Stimulated activated naive CD8-positive, alpha-beta T cell treated with anti-CD3 and anti-CD28 coated beads, Interleukin-15, Interleukin-2, amounts not matched to agents 100 ng/mL and 50 ng/mL, for 24 hours (primary cell): ENCODE results near the gene RRAS2.
"Not testable (repeated sequence)": the region's sequence is repeated elsewhere in the genome, so short reads cannot be mapped to it uniquely, and the experiment has no call there.

Experiments
- H3K27ac Mint-ChIP-seq: one replicate; pipeline ENCODE4 v1.8.0; 2021; ENCODE audit warnings: mild to moderate bottlenecking, mixed read lengths
- H3K27me3 Mint-ChIP-seq: one replicate; pipeline ENCODE4 v1.8.0; 2021; ENCODE audit warnings: mixed read lengths
- H3K36me3 Mint-ChIP-seq: one replicate; pipeline ENCODE4 v1.8.0; 2021; ENCODE audit warnings: low read depth, mixed read lengths
- H3K4me1 Mint-ChIP-seq: one replicate; pipeline ENCODE4 v1.8.0; 2021; ENCODE audit warnings: low read depth, mixed read lengths
- H3K4me3 Mint-ChIP-seq: one replicate; pipeline ENCODE4 v1.8.0; 2021; ENCODE audit warnings: mild to moderate bottlenecking, mixed read lengths
- H3K9me3 Mint-ChIP-seq: one replicate; pipeline ENCODE4 v1.8.0; 2021; ENCODE audit warnings: mixed read lengths

RRAS2 gene

DNA sequence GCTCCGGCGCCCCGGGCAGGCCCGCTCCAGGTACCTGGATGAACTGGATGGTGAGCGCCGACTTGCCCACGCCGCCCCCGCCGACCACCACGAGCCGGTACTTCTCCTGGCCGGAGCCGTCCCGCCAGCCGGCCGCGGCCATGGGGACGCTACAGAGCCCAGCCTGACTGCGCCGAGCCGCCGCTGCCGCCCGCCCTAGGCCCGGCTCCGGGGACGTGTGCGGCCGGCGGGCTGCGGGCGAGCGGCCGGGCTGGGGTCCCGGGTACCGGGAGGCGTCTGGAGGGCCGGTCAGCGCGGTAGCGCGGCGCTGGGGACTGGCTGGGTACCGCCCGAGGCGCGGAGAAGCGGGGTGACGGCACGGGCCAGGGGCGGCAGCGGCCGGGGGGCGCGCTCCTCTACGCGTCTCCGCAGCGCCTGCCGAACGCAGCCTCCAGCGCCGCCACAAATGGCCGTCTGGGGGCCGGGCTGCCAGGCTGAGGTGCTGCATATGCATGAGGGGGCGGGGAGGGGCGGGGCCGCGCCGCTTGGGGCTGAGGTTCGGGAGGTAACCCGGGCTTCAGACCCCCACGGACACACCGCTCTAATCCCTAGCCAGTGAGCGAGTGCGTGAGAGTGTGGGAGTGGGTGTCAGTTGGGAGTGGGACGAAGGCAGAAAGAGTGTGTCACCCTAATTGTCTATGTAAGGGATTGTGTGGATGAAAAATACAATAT is at the start of gene RRAS2:
Gene RRAS2, minus strand, starts transcription at position 455 of the 711 bp plus-strand sequence. Its CDS starts 313 bp downstream, at position 142.
- H3K4me1 Mint-ChIP-seq = peaks cover 44% of the 10 kb centered on the region

DNA sequence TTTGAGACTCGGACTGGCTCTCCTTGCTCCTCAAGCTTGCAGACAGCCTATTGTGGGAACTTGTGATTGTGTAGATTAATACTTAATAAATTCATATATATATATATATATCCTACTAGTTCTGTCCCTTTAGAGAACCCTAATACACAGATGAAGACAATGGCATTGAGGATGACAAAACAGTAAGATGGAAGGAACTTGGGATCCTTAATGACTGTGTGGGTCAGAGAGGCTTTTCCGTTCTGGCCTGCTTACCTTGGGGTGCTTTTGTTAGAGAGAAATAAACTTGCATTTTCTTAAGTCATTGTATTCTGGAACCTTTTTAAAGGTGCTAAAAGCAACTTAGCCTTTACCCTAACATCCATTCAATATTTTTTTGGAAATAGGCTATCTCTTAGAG is 49.6 kb upstream of the RRAS2 start:
- H3K27ac Mint-ChIP-seq = no peak overlapping the region
- peaks cover 17% of the 10 kb centered on the region for H3K4me1 Mint-ChIP-seq
- H3K4me3 Mint-ChIP-seq = no peak overlapping the region
- H3K9me3 Mint-ChIP-seq = no peaks in the 10 kb centered on the region
- no peaks in the 10 kb centered on the region for H3K36me3 Mint-ChIP-seq
- H3K27me3 Mint-ChIP-seq = no peaks in the 10 kb centered on the region

More for the DNA sequence above, at the start of gene RRAS2:
- peaks cover 17% of the 10 kb centered on the region for H3K36me3 Mint-ChIP-seq
- peaks cover 5% of the 10 kb centered on the region for H3K27me3 Mint-ChIP-seq
- no peaks in the 10 kb centered on the region for H3K9me3 Mint-ChIP-seq
- peak within 1 kb of the TSS; percentile 95 for H3K27ac Mint-ChIP-seq
- peak within 1 kb of the TSS; percentile 99 for H3K4me3 Mint-ChIP-seq

DNA sequence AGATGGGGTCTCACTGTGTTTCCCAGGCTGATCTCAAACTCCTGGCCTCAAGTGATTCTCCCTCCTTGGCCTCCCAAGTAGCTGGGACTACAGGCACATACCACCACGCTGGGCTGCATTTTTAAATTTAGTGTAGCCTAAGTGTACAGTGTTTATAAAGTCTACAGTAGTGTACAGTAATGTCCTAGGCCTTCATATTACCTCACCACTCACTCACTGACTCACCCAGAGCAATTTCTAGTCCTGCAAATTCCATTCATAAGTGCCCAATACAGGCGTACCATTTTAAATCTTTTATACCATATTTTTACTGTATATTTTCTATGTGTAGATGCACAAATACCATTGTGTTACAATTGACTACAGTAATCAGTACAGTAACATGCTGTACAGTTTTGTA is 47.1 kb upstream of the RRAS2 start:
- not testable (repeated sequence) for H3K27me3 Mint-ChIP-seq, H3K36me3 Mint-ChIP-seq, H3K9me3 Mint-ChIP-seq, H3K4me1 Mint-ChIP-seq, H3K4me3 Mint-ChIP-seq, H3K27ac Mint-ChIP-seq

DNA sequence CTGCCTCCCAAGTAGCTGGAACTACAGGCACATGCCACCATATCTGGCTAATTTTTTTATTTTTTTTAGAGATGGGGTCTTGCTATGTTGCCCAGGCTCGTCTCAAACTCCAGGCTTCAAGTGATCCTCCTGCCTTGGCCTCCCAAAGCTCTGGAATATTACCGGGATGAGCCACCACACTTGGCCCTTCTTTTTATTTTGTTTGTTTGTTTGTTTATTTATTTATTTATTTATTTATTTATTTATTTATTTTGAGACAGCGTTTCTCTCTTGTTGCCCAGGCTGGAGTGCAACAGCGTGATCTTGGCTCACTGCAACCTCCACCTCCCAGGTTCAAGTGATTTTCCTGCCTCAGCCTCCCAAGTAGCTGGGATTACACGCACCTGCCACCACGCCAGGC is 44.5 kb upstream of the RRAS2 start:
- H3K36me3 Mint-ChIP-seq, H3K27ac Mint-ChIP-seq, H3K4me1 Mint-ChIP-seq, H3K4me3 Mint-ChIP-seq, H3K9me3 Mint-ChIP-seq, H3K27me3 Mint-ChIP-seq: not testable (repeated sequence)

DNA sequence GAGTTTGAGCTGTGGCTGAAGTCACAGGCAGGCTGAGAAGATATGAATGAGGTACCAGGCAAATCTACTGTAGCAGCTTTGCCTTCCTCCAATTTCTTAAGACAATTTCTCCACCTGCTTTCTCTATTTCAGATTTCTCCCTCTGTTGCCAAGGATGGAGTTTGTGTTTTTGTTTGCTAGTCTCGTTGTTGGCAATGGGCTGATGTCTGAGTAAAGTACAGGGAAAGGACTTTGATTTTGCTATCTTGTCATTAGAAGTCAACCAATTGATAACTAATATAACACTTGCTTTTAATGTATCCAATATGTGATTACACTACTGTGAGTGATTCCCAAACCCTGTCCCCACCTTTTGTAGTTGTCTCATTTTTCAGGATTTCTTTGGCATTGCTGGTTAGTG is 40.1 kb upstream of the RRAS2 start:
- Mint-ChIP-seq H3K4me1 (no peaks in the 10 kb centered on the region), H3K9me3 (no peaks in the 10 kb centered on the region), H3K27ac (no peak overlapping the region), H3K27me3 (no peaks in the 10 kb centered on the region), H3K36me3 (no peaks in the 10 kb centered on the region), H3K4me3 (no peak overlapping the region)

DNA sequence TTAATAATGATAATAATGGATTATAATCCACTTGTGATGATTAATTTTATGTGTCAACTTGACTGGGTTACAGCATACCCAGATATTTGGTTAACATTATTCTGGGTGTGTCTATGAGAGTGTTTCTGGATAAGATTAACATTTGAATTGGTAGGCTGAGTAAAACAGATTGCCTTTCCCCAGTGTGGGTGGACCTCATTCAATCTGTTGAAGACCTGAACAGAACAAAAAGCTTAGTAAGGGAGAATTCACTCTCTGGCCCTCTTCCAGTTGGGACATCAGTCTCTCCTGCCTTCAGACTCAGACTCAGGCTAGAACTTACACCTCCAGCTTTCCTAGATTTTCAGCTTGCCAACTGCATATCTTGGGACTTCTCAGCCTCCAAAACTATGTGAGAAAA is 37.3 kb upstream of the RRAS2 start:
- Mint-ChIP-seq H3K4me3 (no peak overlapping the region), H3K27ac (no peak overlapping the region), H3K9me3 (no peaks in the 10 kb centered on the region), H3K27me3 (no peaks in the 10 kb centered on the region), H3K4me1 (peaks cover 4% of the 10 kb centered on the region), H3K36me3 (no peaks in the 10 kb centered on the region)

DNA sequence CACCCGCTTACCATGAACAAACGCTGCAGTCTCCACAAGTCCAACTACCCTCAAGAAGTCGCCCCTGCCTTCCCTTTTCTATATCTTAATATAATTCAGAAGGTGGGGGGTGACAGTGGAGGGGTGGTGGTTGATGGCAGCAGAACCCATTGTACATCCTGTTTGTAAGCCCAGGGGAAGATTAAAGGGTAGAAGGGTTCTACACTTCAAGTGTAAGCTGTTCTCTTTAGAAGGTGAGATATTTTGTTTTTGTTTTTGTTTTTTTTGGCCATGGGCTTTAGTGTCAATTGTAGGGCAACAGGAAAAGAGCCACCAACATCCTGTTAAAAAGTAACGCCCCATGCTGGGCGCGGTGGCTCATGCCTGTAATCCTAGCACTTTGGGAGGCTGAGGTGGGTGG is 34.9 kb upstream of the RRAS2 start:
- no peak overlapping the region for H3K27ac Mint-ChIP-seq
- no peak overlapping the region for H3K4me3 Mint-ChIP-seq
- H3K4me1 Mint-ChIP-seq = peaks cover 4% of the 10 kb centered on the region
- H3K27me3 Mint-ChIP-seq = no peaks in the 10 kb centered on the region
- no peaks in the 10 kb centered on the region for H3K9me3 Mint-ChIP-seq
- no peaks in the 10 kb centered on the region for H3K36me3 Mint-ChIP-seq

DNA sequence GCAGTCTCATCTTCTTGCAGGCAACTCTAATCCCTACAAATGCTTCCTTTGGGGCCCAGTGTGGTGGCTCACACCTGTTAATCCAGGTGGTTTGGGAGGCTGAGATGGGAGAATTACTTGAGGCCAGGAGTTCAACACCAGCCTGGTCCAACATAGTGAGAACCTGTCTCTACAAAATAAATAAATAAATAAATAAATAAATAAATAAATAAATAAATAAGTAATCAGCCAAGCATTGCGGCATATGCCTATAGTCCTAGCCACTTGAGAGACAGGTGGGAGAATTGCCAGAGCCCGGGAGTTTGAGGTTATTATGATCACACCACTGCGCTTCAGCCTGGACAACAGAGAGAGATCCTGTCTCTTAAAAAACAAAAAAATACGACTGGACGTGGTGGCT is 34.1 kb upstream of the RRAS2 start:
- Mint-ChIP-seq H3K4me1 (peaks cover 4% of the 10 kb centered on the region), H3K9me3 (no peaks in the 10 kb centered on the region), H3K27ac (no peak overlapping the region), H3K36me3 (no peaks in the 10 kb centered on the region), H3K27me3 (no peaks in the 10 kb centered on the region), H3K4me3 (no peak overlapping the region)

DNA sequence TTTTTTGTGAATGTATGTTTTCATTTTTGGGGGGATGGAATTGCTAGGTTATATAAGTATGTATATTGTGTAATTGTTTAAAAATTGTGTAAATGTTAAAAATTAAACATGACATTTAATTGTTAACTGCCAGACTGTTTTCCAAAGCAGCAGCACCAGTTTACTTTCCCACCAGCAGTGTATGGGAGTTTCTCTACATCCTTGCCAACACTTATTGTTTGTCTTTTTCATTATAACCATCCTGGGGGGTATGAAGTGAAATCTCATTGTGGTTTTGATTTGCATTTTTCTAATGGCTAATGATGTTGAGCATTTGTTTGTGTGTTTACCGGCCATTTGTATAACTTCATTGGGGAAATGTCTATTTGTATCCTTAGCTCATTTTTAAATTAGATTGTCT is 31.7 kb upstream of the RRAS2 start:
- no peaks in the 10 kb centered on the region for H3K9me3 Mint-ChIP-seq
- H3K4me3 Mint-ChIP-seq = no peak overlapping the region
- no peak overlapping the region for H3K27ac Mint-ChIP-seq
- H3K4me1 Mint-ChIP-seq = peaks cover 4% of the 10 kb centered on the region
- H3K27me3 Mint-ChIP-seq = no peaks in the 10 kb centered on the region
- no peaks in the 10 kb centered on the region for H3K36me3 Mint-ChIP-seq

DNA sequence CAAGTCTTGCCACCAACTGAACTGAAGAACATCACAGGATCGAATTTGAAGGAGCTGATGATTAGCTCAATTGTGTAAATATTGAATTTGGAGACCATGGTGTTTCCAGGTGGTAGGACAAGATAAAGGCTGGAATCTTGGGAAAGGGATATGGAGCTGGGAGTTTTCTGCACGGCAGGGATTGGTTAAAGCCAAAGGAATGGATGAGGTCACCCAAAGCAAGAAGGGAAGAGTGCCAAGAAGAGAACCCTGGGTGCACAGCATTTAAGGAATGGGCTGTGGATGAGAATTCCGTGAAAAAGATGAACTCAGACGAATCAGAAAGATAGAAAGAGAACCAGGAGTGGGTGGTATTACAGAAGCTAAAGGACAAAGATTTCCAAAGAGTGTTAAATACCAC is 29.4 kb upstream of the RRAS2 start:
- no peaks in the 10 kb centered on the region for H3K36me3 Mint-ChIP-seq
- no peaks in the 10 kb centered on the region for H3K4me1 Mint-ChIP-seq
- no peaks in the 10 kb centered on the region for H3K27me3 Mint-ChIP-seq
- H3K4me3 Mint-ChIP-seq = no peak overlapping the region
- H3K9me3 Mint-ChIP-seq = no peaks in the 10 kb centered on the region
- no peak overlapping the region for H3K27ac Mint-ChIP-seq

DNA sequence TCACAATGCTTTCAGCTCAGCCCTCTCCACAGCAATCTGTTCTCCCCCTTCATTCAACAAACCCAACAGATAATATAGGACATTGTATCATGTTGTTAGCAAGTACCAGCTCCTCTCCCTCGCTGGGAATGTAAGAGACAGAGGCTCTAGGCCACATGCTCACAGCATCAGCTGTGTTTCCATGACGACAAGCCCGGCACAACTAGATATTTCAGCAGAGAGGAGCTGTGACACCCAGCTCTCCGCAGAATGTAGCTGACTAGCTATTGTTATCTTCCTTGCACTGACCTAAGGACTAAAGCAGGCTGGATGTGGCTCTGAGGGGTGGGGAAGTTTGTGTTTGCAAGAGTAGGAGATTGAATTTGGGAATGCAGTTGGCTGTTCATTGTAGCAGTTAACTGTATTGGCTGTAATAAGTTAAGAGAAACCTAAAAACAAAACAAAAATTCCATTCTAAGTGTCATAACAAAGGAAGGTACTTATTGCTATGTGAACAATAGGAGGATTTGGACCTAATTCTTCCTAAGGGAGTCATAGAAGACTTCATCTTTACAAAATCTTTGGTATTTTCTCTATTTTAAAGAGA is 28.0 kb upstream of the RRAS2 start:
- H3K27me3 Mint-ChIP-seq = peaks cover 6% of the 10 kb centered on the region
- no peak overlapping the region for H3K4me3 Mint-ChIP-seq
- no peaks in the 10 kb centered on the region for H3K36me3 Mint-ChIP-seq
- no peaks in the 10 kb centered on the region for H3K4me1 Mint-ChIP-seq
- H3K27ac Mint-ChIP-seq = no peak overlapping the region
- H3K9me3 Mint-ChIP-seq = no peaks in the 10 kb centered on the region

DNA sequence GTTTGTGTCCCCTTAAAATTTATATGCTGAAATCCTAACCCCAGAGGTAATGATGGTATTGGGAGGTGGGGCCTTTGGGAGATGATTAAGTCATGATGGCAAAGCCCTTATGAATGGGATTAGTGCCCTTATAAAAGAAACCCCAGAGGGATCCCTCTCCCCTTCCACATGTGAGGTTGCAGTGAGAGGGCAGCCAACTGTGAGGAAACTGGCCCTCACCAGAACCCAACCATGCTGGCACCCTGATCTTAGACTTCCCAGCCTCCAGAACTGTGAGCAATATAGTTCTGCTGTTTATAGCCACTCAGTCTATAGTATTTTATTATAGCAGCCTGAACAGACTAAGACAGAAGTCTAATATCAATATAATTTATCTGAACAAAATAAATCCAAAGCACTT is 27.1 kb upstream of the RRAS2 start:
- Mint-ChIP-seq H3K9me3 (no peaks in the 10 kb centered on the region), H3K4me3 (no peak overlapping the region), H3K27ac (no peak overlapping the region), H3K27me3 (peaks cover 13% of the 10 kb centered on the region), H3K4me1 (peaks cover 5% of the 10 kb centered on the region), H3K36me3 (no peaks in the 10 kb centered on the region)

DNA sequence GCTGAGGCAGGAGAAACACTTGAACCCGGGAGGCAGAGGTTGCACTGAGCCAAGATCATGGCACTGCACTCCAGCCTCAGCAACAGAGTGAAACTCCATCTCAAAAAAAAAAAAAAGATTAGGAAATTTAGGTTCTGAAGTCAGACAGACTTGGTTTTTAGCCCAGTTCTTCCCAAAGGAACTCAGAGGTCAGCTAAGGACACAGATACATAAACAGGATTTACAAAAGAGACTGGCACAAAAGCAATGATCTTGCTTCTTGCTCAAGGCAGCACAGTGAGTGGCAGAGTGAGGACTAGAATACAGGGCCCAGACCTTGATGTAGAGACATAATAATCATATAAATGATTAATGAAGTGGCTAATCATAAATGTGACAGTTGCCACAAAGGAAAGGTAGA is 25.4 kb upstream of the RRAS2 start:
- peaks cover 10% of the 10 kb centered on the region for H3K4me1 Mint-ChIP-seq
- H3K27ac Mint-ChIP-seq = no peak overlapping the region
- peaks cover 17% of the 10 kb centered on the region for H3K27me3 Mint-ChIP-seq
- no peaks in the 10 kb centered on the region for H3K36me3 Mint-ChIP-seq
- no peak overlapping the region for H3K4me3 Mint-ChIP-seq
- H3K9me3 Mint-ChIP-seq = no peaks in the 10 kb centered on the region

DNA sequence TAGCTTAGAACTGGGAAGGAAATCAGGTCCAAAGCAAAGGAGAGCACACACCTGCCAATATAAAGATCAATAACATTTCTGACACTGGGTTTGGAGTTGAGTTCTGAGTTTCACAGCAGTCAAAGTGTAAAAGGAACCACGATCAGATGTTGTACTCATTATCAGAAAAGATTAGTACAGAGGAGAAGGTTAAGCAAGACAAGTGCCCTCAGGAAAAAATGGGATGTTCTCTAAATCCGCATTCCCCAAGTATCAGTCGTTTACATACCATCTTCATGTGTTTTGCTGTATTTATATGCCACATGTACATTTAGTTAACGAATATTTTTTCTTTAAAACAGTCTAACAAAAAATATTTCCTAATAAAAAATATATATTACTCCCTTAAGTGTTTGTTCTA is 23.0 kb upstream of the RRAS2 start:
- Mint-ChIP-seq H3K27ac (peak overlapping the region; percentile 13), H3K9me3 (no peaks in the 10 kb centered on the region), H3K36me3 (no peaks in the 10 kb centered on the region), H3K4me3 (peak overlapping the region; percentile 65), H3K27me3 (peaks cover 24% of the 10 kb centered on the region), H3K4me1 (peaks cover 10% of the 10 kb centered on the region)

DNA sequence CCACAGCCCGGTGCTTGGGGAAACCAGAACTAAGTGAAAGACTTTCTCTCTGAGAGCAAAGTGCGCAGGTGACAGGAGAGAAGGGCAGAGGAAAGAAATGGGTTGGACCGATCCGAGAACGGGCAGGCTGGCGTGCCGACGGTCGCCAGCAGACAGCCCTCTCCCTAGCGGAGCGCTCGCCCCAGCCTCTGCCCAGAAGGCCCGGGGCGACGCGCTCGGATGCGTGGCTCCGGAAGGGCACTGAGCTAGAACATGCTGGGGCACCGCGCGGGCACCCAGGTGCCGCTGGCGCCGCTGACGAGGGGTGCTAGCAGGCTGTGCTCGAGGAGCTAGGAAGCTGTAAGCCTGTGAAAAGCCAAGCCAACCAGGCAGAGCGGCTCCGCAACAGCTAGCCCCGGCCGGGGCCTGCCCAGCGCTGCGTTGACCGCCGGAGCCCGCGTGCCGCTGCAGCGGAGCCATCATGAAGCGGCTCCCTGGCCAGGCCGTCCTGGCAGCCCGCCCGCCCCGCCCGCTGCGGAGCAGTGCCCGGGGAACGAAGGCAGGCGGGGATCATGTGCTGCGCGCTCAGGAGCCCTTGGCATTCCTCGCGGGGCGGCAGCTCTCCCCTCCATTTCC is 22.1 kb upstream of the RRAS2 start:
- peak overlapping the region; percentile 46 for H3K27ac Mint-ChIP-seq
- no peaks in the 10 kb centered on the region for H3K36me3 Mint-ChIP-seq
- peak overlapping the region; percentile 73 for H3K4me3 Mint-ChIP-seq
- peaks cover 24% of the 10 kb centered on the region for H3K27me3 Mint-ChIP-seq
- H3K4me1 Mint-ChIP-seq = peaks cover 10% of the 10 kb centered on the region
- H3K9me3 Mint-ChIP-seq = no peaks in the 10 kb centered on the region
